ENCODE measurements around the gene KDM1A. TPM values are rescaled to one million over a fixed set of nuclear protein-coding genes. Genes with fewer than 3 reads are reported as not detected.

KDM1A gene
- polyA plus RNA-seq, 1 experiment = 91.8 TPM

GRCh38 chr1:23102289-23102688, 83.0 kb downstream of the KDM1A start:
- POLR2A ChIA-PET = interaction anchor here (0.6 to 1.4 kb wide), 6 partner anchors 48 to 459 kb away, joined by 3 to 18 read pairs (median 4); partner anchors contain the start of gene LUZP1

GRCh38 chr1:23103001-23103889, 84.0 kb downstream of the KDM1A start:
- ChIA-PET POLR2A (interaction anchor here (0.6 to 1.4 kb wide), 6 partner anchors 47 to 986 kb away, joined by 3 to 18 read pairs (median 4); partner anchors contain the start of gene LUZP1), CTCF (interaction anchor here (0.9 to 1.6 kb wide), 3 partner anchors 11 to 81 kb away, joined by 3 to 13 read pairs (median 4); no protein-coding TSS in a partner anchor)
- no peaks in the 10 kb centered on the region for H3K9me3 ChIP-seq (ENCODE audit: control insufficient read depth, insufficient read depth, low read length)
- no peak for DNase-seq (ENCODE audit: low read depth, low spot score)
- no peaks in the 10 kb centered on the region for H3K27me3 ChIP-seq (ENCODE audit: control insufficient read depth, insufficient read depth, low read length)
- TF ChIP-seq CTCF (IDR thresholded peaks at IDR 0.05; ENCODE audit: low read depth, low read length) = no peak
- peak overlapping the region; percentile 47 for H3K27ac ChIP-seq (ENCODE audit: low read depth, low read length)
- H3K4me3 ChIP-seq (ENCODE audit: low read depth, low read length) = no peak overlapping the region

More at GRCh38 chr1:23102289-23102688, 83.0 kb downstream of the KDM1A start:
- Histone ChIP-seq H3K27ac (ENCODE audit: low read depth, low read length) (peak overlapping the region; percentile 65), H3K4me3 (ENCODE audit: low read depth, low read length) (no peak overlapping the region), H3K9me3 (ENCODE audit: control insufficient read depth, insufficient read depth, low read length) (no peaks in the 10 kb centered on the region), H3K27me3 (ENCODE audit: control insufficient read depth, insufficient read depth, low read length) (no peaks in the 10 kb centered on the region)
- DNase-seq (ENCODE audit: low read depth, low spot score) = peak; percentile 29
- CTCF ChIA-PET = interaction anchor here (0.9 to 1.6 kb wide), 3 partner anchors 10 to 82 kb away, joined by 3 to 13 read pairs (median 4); no protein-coding TSS in a partner anchor
- TF ChIP-seq CTCF (IDR thresholded peaks at IDR 0.05; ENCODE audit: low read depth, low read length) = no peak

DNA sequence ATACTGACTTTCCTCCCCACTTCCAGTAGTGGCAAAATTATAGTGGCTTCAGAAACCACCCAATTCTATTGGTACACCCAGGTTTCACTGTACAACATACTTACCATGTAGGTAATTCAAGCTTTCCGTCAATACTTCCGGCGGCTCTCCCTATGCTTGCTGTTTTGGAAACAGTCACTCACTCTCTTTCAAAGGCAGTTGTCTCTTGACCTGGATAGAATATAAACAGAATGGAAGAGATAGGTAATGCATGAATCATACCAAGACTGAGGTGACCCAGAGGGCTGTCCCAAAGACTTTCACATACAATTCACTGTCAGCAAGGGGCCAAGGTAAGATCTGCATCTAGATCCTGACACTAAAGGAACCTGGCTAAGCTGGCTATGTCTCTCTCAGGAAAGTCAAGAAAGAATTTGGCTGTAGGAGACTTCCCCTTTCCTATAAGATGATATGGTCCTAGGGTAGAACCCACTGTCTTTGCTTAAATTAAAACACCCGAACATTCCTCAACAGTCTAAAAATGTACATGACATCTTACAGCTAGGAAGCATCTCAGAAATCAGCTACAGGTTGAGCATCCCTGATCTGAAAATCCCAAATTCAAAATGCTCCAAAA, 89.8 kb downstream of the KDM1A start:
- ChIA-PET POLR2A (no interaction called here), CTCF (interaction anchor here (3.8 kb wide), 1 partner anchor 75 kb away, joined by 20 read pairs; no protein-coding TSS in a partner anchor)
- H3K9me3 ChIP-seq (ENCODE audit: control insufficient read depth, insufficient read depth, low read length) = no peaks in the 10 kb centered on the region
- DNase-seq (ENCODE audit: low read depth, low spot score) = no peak
- TF ChIP-seq CTCF (IDR thresholded peaks at IDR 0.05; ENCODE audit: low read depth, low read length) = no peak
- no peak overlapping the region for H3K4me3 ChIP-seq (ENCODE audit: low read depth, low read length)
- no peaks in the 10 kb centered on the region for H3K27me3 ChIP-seq (ENCODE audit: control insufficient read depth, insufficient read depth, low read length)
- H3K27ac ChIP-seq (ENCODE audit: low read depth, low read length) = no peak overlapping the region

GRCh38 chr1:23110391-23110790, 91.1 kb downstream of the KDM1A start:
- DNase-seq (ENCODE audit: low read depth, low spot score) = no peak
- ChIA-PET POLR2A (interaction anchor here (0.9 to 1.1 kb wide), 2 partner anchors 10 to 67 kb away, joined by 4 to 5 read pairs; no protein-coding TSS in a partner anchor), CTCF (interaction anchor here (1.7 to 3.8 kb wide), 2 partner anchors 11 to 74 kb away, joined by 8 to 20 read pairs; no protein-coding TSS in a partner anchor)
- Histone ChIP-seq H3K27me3 (ENCODE audit: control insufficient read depth, insufficient read depth, low read length) (no peaks in the 10 kb centered on the region), H3K9me3 (ENCODE audit: control insufficient read depth, insufficient read depth, low read length) (no peaks in the 10 kb centered on the region), H3K27ac (ENCODE audit: low read depth, low read length) (no peak overlapping the region), H3K4me3 (ENCODE audit: low read depth, low read length) (no peak overlapping the region)
- TF ChIP-seq CTCF (IDR thresholded peaks at IDR 0.05; ENCODE audit: low read depth, low read length) = no peak

Data from AG04450 (cell line).